ENCODE measurements around the gene ATG5. TPM values are rescaled to one million over a fixed set of nuclear protein-coding genes. Genes with fewer than 3 reads are reported as not detected.

The ATG5 gene
- total RNA-seq, 1 experiment from 2014 or later = 51.4 TPM

- Histone ChIP-seq H3K27me3 (ENCODE audit: control insufficient read depth, insufficient read depth, low read length) (no peaks in the 10 kb centered on the region), H3K4me1 (ENCODE audit: control insufficient read depth, insufficient read depth, low read length) (no peaks in the 10 kb centered on the region), H3K4me3 (ENCODE audit: low read depth in 2 of 2, low read length in 2 of 2) (no peak overlapping the region), H3K36me3 (ENCODE audit: control insufficient read depth, insufficient read depth, low read length) (no peaks in the 10 kb centered on the region), H3K9me3 (ENCODE audit: control insufficient read depth, insufficient read depth, low read depth, low read length) (no peaks in the 10 kb centered on the region), H3K27ac (ENCODE audit: low read length) (no peak overlapping the region)
- POLR2A ChIA-PET = interaction anchor here (0.6 kb wide), 1 partner anchor 73 kb away, joined by 3 read pairs; no protein-coding TSS in a partner anchor
- CTCF ChIA-PET = no interaction called here
- no TSS peak for BruUV-seq (replicated peaks)
- intact Hi-C loops (cut with micrococcal nuclease; ENCODE audit: unreplicated experiment) = no loop called here
- in situ Hi-C loops (cut with HindIII; ENCODE audit: low pct_unique_long_range_greater_than_20kb, low sequenced_read_pairs) = no loop called here
- no peak for DNase-seq (ENCODE audit: low read depth, low spot score)
- ATAC-seq = no peak
- TF ChIP-seq POLR2AphosphoS5 (IDR thresholded peaks at IDR 0.05; ENCODE audit: low read depth, low read length) (no peak), TCF7L2 (IDR thresholded peaks at IDR 0.05; ENCODE audit: low read depth, low read length) (no peak), CTCF (IDR thresholded peaks at IDR 0.05) (no peak), REST (IDR thresholded peaks at IDR 0.05; ENCODE audit: insufficient read depth in 1 of 2, low read depth in 2 of 2, low read length in 1 of 2) (no peak), SIN3A (IDR thresholded peaks at IDR 0.05; ENCODE audit: borderline replicate concordance, insufficient read depth, low read depth, low read length) (no peak)
Measured at GRCh38 chr6:106165885-106166485, 159.6 kb downstream of the ATG5 start.

GRCh38 chr6:106163966-106164877 is 161.3 kb downstream of the ATG5 start:
- ATAC-seq (no peak), DNase-seq (ENCODE audit: low read depth, low spot score) (no peak)
- no peak overlapping the region for H3K27ac ChIP-seq (ENCODE audit: low read length)
- in situ Hi-C loops (cut with HindIII; ENCODE audit: low pct_unique_long_range_greater_than_20kb, low sequenced_read_pairs) (no loop called here), intact Hi-C loops (cut with micrococcal nuclease; ENCODE audit: unreplicated experiment) (no loop called here)
- POLR2A ChIA-PET = no interaction called here
- H3K4me3 ChIP-seq (ENCODE audit: low read depth in 2 of 2, low read length in 2 of 2) = no peak overlapping the region
- H3K27me3 ChIP-seq (ENCODE audit: control insufficient read depth, insufficient read depth, low read length) = no peaks in the 10 kb centered on the region
- H3K4me1 ChIP-seq (ENCODE audit: control insufficient read depth, insufficient read depth, low read length) = no peaks in the 10 kb centered on the region
- CTCF ChIA-PET = no interaction called here
- TF ChIP-seq SIN3A (IDR thresholded peaks at IDR 0.05; ENCODE audit: borderline replicate concordance, insufficient read depth, low read depth, low read length) (no peak), TCF7L2 (IDR thresholded peaks at IDR 0.05; ENCODE audit: low read depth, low read length) (no peak), CTCF (IDR thresholded peaks at IDR 0.05) (no peak), POLR2AphosphoS5 (IDR thresholded peaks at IDR 0.05; ENCODE audit: low read depth, low read length) (no peak), REST (IDR thresholded peaks at IDR 0.05; ENCODE audit: insufficient read depth in 1 of 2, low read depth in 2 of 2, low read length in 1 of 2) (no peak)
- BruUV-seq (replicated peaks) = no TSS peak
- no peaks in the 10 kb centered on the region for H3K9me3 ChIP-seq (ENCODE audit: control insufficient read depth, insufficient read depth, low read depth, low read length)
- H3K36me3 ChIP-seq (ENCODE audit: control insufficient read depth, insufficient read depth, low read length) = no peaks in the 10 kb centered on the region

All from Panc1 (cell line).